HepG2 (cell line): ENCODE data around the gene EIF1AD. TPM values are rescaled to one million over a fixed set of nuclear protein-coding genes. Genes with fewer than 3 reads are reported as not detected.

Source experiments
- ATAC-seq: fragments of 200-7000 bp; cut with Tn5 transposase; 3 replicates; pipeline ENCODE4 v1.9.1; 2020; ENCODE audit warnings: mild to moderate bottlenecking, moderate library complexity
- BruUV-seq: library from RNA; stranded (reverse); fragments of 400-500 nt; replicated peaks from 2 replicates; lab custom pipeline; 2021; lab: Mats Ljungman, UMichigan
- CTCF ChIA-PET: fragments of 300-600 bp; formaldehyde crosslinking; extraction: SDS; loops from one replicate; lab custom pipeline; 2021; ENCODE audit warnings: low total read pairs, inconsistent platforms, low intra/inter-chr PET ratio; lab: Yijun Ruan, JAX
- POLR2A ChIA-PET: fragments of 350-600 bp; sonication (Branson Sonifier 250); formaldehyde crosslinking; loops from one replicate; lab custom pipeline; 2020; ENCODE audit warnings: antibody characterized with exemption, inconsistent platforms; lab: Yijun Ruan, JAX
- DNase-seq: peaks from one replicate; pipeline ENCODE4 v3.0.0-alpha.2; 2015; ENCODE audit warnings: low spot score
- FAIRE-seq: peaks from 3 replicates; lab custom pipeline; 2011; peaks lifted over from hg19 to GRCh38; lab: Jason Lieb, UNC
- H2AFZ ChIP-seq: one replicate; pipeline ENCODE4 v1.6.1; 2011; ENCODE audit warnings: low read length, inconsistent platforms
- H3K27ac ChIP-seq: fragments of 300-600 bp; 3 replicates; pipeline ENCODE4 v1.8.0; 2011; ENCODE audit warnings: mixed run types, mild to moderate bottlenecking, mixed read lengths, low read length, inconsistent platforms; ENCODE audit not compliant: insufficient read depth; ENCODE audit errors: extremely low read length
- H3K27me3 ChIP-seq, 2 experiments: fragments of 200-600 bp in 1 of 2; 2 replicates in 1 of 2; 3 replicates in 1 of 2; pipeline versions ENCODE4 v1.6.0 to v1.8.0; 2011; ENCODE audit warnings: low read length in 2 of 2, mild to moderate bottlenecking in 2 of 2, moderate library complexity in 2 of 2, inconsistent platforms in 1 of 2; ENCODE audit not compliant: insufficient read depth in 2 of 2, control insufficient read depth in 1 of 2
- H3K36me3 ChIP-seq, 2 experiments: fragments of 200-600 bp in 1 of 2; replicated peaks in 1 of 2; 2 replicates in 1 of 2; 3 replicates in 1 of 2; pipeline versions ENCODE4 v1.5.1 to v1.8.0; 2011; ENCODE audit warnings: low read length in 2 of 2, inconsistent platforms in 1 of 2; ENCODE audit not compliant: insufficient read depth in 2 of 2, control insufficient read depth in 1 of 2
- H3K4me1 ChIP-seq: 2 replicates; pipeline ENCODE4 v1.5.1; 2012; ENCODE audit warnings: low read length, inconsistent platforms; ENCODE audit not compliant: insufficient read depth
- H3K4me2 ChIP-seq: 2 replicates; pipeline ENCODE4 v1.6.0; 2011; ENCODE audit warnings: low read depth, low read length, inconsistent platforms
- H3K4me3 ChIP-seq, 3 experiments: fragments of 200-600 bp in 1 of 3; sonication (generic), shearing (Covaris generic) in 1 of 3; replicated peaks in 1 of 3; 2 replicates each; pipeline ENCODE4 v1.5.1; 2011 to 2016; ENCODE audit warnings: low read length in 3 of 3, inconsistent platforms in 2 of 3, low read depth in 2 of 3, mild to moderate bottlenecking in 2 of 3, control low read depth in 1 of 3, mixed read lengths in 1 of 3; ENCODE audit not compliant: insufficient read depth in 1 of 3
- H3K79me2 ChIP-seq: one replicate; pipeline ENCODE4 v1.6.1; 2011; ENCODE audit warnings: low read length, inconsistent platforms; ENCODE audit not compliant: insufficient read depth
- H3K9ac ChIP-seq: 2 replicates; pipeline ENCODE4 v1.6.0; 2011; ENCODE audit warnings: mild to moderate bottlenecking, low read depth, low read length, inconsistent platforms; ENCODE audit not compliant: insufficient read depth
- H3K9me3 ChIP-seq: 2 replicates; pipeline ENCODE4 v1.5.1; 2012; ENCODE audit warnings: mild to moderate bottlenecking, low read length
- H4K20me1 ChIP-seq: 2 replicates; pipeline ENCODE4 v1.6.0; 2011; ENCODE audit warnings: inconsistent platforms, mild to moderate bottlenecking, low read length, moderate library complexity; ENCODE audit not compliant: insufficient read depth
- FOSL1 ChIP-seq: sonication (generic); formaldehyde crosslinking; IDR thresholded peaks from 2 replicates; pipeline ENCODE4 v1.9.0; 2021; ENCODE audit warnings: missing genetic modification reagents, borderline replicate concordance
- FOXA1 ChIP-seq, 2 experiments: fragments of 450-650 bp in 1 of 2; sonication (generic) in 1 of 2; formaldehyde crosslinking in 1 of 2; IDR thresholded peaks; 2 replicates each; pipeline versions ENCODE4 v1.4.0 to v1.6.1; 2016 to 2020; ENCODE audit warnings: missing genetic modification reagents in 1 of 2
- HNF4G ChIP-seq, 2 experiments: sonication (generic) in 1 of 2; formaldehyde crosslinking in 1 of 2; IDR thresholded peaks; 2 replicates each; pipeline versions ENCODE4 v1.4.0 to v1.6.1; 2011 to 2020; ENCODE audit warnings: borderline replicate concordance in 2 of 2, low read depth in 2 of 2, mild to moderate bottlenecking in 2 of 2, low read length in 1 of 2, missing genetic modification reagents in 1 of 2, moderate library complexity in 1 of 2
- MIER2 ChIP-seq: IDR thresholded peaks from 2 replicates; pipeline ENCODE4 v1.6.1; 2016; ENCODE audit warnings: missing biosample characterization, missing genetic modification reagents
- SNAPC4 ChIP-seq: sonication (generic); formaldehyde crosslinking; IDR thresholded peaks from 2 replicates; pipeline ENCODE4 v1.4.0; 2020; ENCODE audit warnings: mild to moderate bottlenecking, missing genetic modification reagents
- SRSF4 ChIP-seq: fragments of 200-400 bp; formaldehyde crosslinking; IDR thresholded peaks from one replicate; pipeline ENCODE4 v1.6.1; 2018; ENCODE audit warnings: mild to moderate bottlenecking, low read depth, low read length, moderate library complexity; ENCODE audit not compliant: poor library complexity, severe bottlenecking
- ZBTB33 ChIP-seq: sonication (generic); formaldehyde crosslinking; IDR thresholded peaks from 2 replicates; pipeline ENCODE4 v1.4.0; 2020; ENCODE audit warnings: missing genetic modification reagents
- ZNF230 ChIP-seq: sonication (generic); formaldehyde crosslinking; IDR thresholded peaks from 2 replicates; pipeline ENCODE4 v1.4.0; 2020; ENCODE audit warnings: mild to moderate bottlenecking, missing genetic modification reagents
- ZNF292 ChIP-seq: sonication (generic); formaldehyde crosslinking; IDR thresholded peaks from 2 replicates; pipeline ENCODE4 v1.8.1; 2022; ENCODE audit warnings: mild to moderate bottlenecking, low read depth, missing genetic modification reagents, borderline replicate concordance
- ZNF432 ChIP-seq: sonication (generic); formaldehyde crosslinking; IDR thresholded peaks from 2 replicates; pipeline ENCODE4 v1.5.0; 2020; ENCODE audit warnings: missing genetic modification reagents, mild to moderate bottlenecking, borderline replicate concordance
- ZNF710 ChIP-seq: sonication (generic); formaldehyde crosslinking; IDR thresholded peaks from 2 replicates; pipeline ENCODE4 v1.5.0; 2020; ENCODE audit warnings: mild to moderate bottlenecking, missing genetic modification reagents, borderline replicate concordance
- WGBS: methylation state at CpG from one replicate; pipeline ENCODE4 v1.1.6; 2017; ENCODE audit warnings: low lambda C conversion rate; 5-methylcytosine and 5-hydroxymethylcytosine counted together
- in situ Hi-C: cut with HindIII; loops from 2 replicates; pipeline ENCODE4 v1.10.0; 2017; ENCODE audit warnings: low pct_unique_long_range_greater_than_20kb; ENCODE audit not compliant: extremely low pct_ligation_motif_present
- intact Hi-C: fragments of 100-400 bp; cut with micrococcal nuclease; formaldehyde crosslinking; loops from one replicate; pipeline ENCODE4 v1.10.0; 2022; ENCODE audit not compliant: unreplicated experiment
- polyA plus RNA-seq, 8 experiments: library from polyadenylated mRNA; depleted of rRNA in 3 of 8; stranded (reverse) in 7 of 8; unstranded in 1 of 8; fragments of >200 nt; fragmentation: Illumina TruSeq in 4 of 8; extraction: Trizol in 4 of 8; gene quantifications; 2 replicates each; pipeline versions ENCODE4 v1.2.1 to v1.2.3, GENCODE V29; 2011 to 2016; ENCODE audit warnings: low read depth in 4 of 8, missing spikeins in 1 of 8, mixed read lengths in 1 of 8; ENCODE audit not compliant: insufficient read depth in 1 of 8
- total RNA-seq, 5 experiments: library from RNA; depleted of rRNA; stranded (reverse); fragments of >200 nt; fragmentation: Illumina TruSeq; extraction: Trizol; gene quantifications; 2 replicates each; pipeline ENCODE4 v1.2.3, GENCODE V29; 2016; ENCODE audit warnings: low read depth in 1 of 5

Gene EIF1AD
- total and polyA plus RNA-seq, 2 of the 13 experiments (the other 11 are each of a cell fraction or from before 2014, with no cell fraction given): 18.2 to 30.8 TPM

GRCh38 chr11:66002648-66003225 lies 780 bp upstream of the EIF1AD start (continued):
- TF ChIP-seq SRSF4: no peak

GRCh38 chr11:65997286-65997685 lies 4.7 kb downstream of the EIF1AD start:
- Histone ChIP-seq H3K4me3 (no peak overlapping the region), H3K9ac (no peak overlapping the region), H3K79me2 (peaks cover 22% of the 10 kb centered on the region), H2AFZ (no peak overlapping the region), H3K4me1 (peaks cover 14% of the 10 kb centered on the region), H3K9me3 (no peaks in the 10 kb centered on the region), H3K4me2 (no peak overlapping the region), H4K20me1 (no peaks in the 10 kb centered on the region), H3K27me3 (no peaks in the 10 kb centered on the region; a peak in 1 of 5 replicates), H3K36me3 (peaks cover 14 to 32% of the 10 kb centered on the region in 2 experiments), H3K27ac (no peak overlapping the region)
- in situ Hi-C loops (no loop called here), intact Hi-C loops (no loop called here)
- 95% methylated on average over 2 of the region's 2 CpGs for WGBS
- ChIA-PET CTCF (interaction anchor here (1.6 kb wide), 1 partner anchor 25 kb away, joined by 4 read pairs; no protein-coding TSS in a partner anchor), POLR2A (no interaction called here)
- FAIRE-seq (no peak), ATAC-seq (no peak), DNase-seq (no peak)
- BruUV-seq: no TSS peak
- TF ChIP-seq ZNF710 (CRISPR knock-in tag): no peak
- no peak for TF ChIP-seq FOXA1 (IDR thresholded peaks at IDR 0.05)
- no peak for TF ChIP-seq FOXA1 (CRISPR knock-in tag; IDR thresholded peaks at IDR 0.05)
- TF ChIP-seq ZNF230: no peak
- TF ChIP-seq ZNF292 (CRISPR knock-in tag): no peak
- no peak for TF ChIP-seq SNAPC4 (CRISPR knock-in tag)
- no peak for TF ChIP-seq MIER2 (CRISPR knock-in tag)
- TF ChIP-seq HNF4G (IDR thresholded peaks at IDR 0.05; ENCODE audit: borderline replicate concordance, low read depth, low read length): no peak
- no peak for TF ChIP-seq HNF4G (CRISPR knock-in tag; IDR thresholded peaks at IDR 0.05; ENCODE audit: borderline replicate concordance, low read depth)
- TF ChIP-seq ZNF432 (CRISPR knock-in tag): no peak
- TF ChIP-seq FOSL1: no peak
- no peak for TF ChIP-seq ZBTB33 (CRISPR knock-in tag)
